ENCODE results near the gene ANKRD37.

DNA sequence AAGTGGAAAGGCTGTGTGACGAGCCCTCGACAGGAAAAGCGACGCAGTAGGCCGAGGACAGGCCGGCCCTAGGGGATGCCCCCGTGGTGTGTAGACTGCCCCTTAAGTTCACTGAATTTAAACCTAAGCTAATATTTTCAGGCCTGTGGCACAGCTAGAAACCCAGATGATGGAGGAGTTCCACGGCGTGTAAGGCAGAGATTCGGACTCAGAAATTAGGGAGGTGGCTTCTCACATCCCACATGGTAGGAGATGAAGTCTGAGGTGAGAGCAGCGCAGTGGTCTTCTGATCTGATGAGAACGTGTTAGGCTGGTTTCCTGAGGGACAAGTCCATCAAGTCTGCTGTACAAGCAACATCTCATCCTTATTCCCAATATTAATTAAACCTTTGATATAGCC, 8.7 kb upstream of the ANKRD37 start:
- TF ChIP-seq CTCF (IDR thresholded peaks at IDR 0.05) (no peak), ZFX (IDR thresholded peaks at IDR 0.05; ENCODE audit: borderline replicate concordance) (no peak)

Measured in 22Rv1 (cell line).